HCT116 (cell line): ENCODE measurements around the gene MALSU1. TPM values are rescaled to one million over a fixed set of nuclear protein-coding genes. Genes with fewer than 3 reads are reported as not detected.

Source experiments
- ATAC-seq: fragments of 200-7000 bp; cut with Tn5 transposase; 2 replicates; pipeline ENCODE4 v1.9.1; 2020; ENCODE audit warnings: mild to moderate bottlenecking, moderate library complexity
- BruUV-seq: library from RNA; stranded (reverse); fragments of 400-500 nt; replicated peaks from 2 replicates; lab custom pipeline; 2021; lab: Mats Ljungman, UMichigan
- CTCF ChIA-PET: fragments of 300-600 bp; sonication (Branson Sonifier 250); formaldehyde crosslinking; loops from one replicate; lab custom pipeline; 2021; ENCODE audit warnings: antibody characterized with exemption; lab: Charles Lee
- POLR2A ChIA-PET: fragments of 300-600, 350-600 bp; sonication (Branson Sonifier 250); formaldehyde crosslinking; loops from one replicate; lab custom pipeline; 2021; ENCODE audit warnings: antibody characterized with exemption; lab: Charles Lee
- RAD21 ChIA-PET, 2 experiments: fragments of 300-600 bp; sonication (Branson Sonifier 250); formaldehyde crosslinking; loops; one replicate each; lab custom pipeline; 2023; ENCODE audit warnings: low total read pairs in 2 of 2; ENCODE audit not compliant: uncharacterized antibody in 2 of 2, unreplicated experiment in 2 of 2, low non-redundant PET in 1 of 2; lab: Charles Lee
- DNase-seq: peaks from one replicate; pipeline ENCODE4 v3.0.0-alpha.2; 2010; ENCODE audit warnings: low read depth, low spot score
- H2AFZ ChIP-seq: fragments of 200-600 bp; shearing (Covaris generic), sonication (generic); 2 replicates; pipeline ENCODE4 v1.6.1; 2017; ENCODE audit warnings: low read depth, mixed run types, mixed read lengths, antibody characterized with exemption, low read length; ENCODE audit not compliant: poor library complexity, severe bottlenecking
- H3K27ac ChIP-seq: 2 replicates; pipeline ENCODE4 v1.5.1; 2012; ENCODE audit warnings: low read depth, low read length
- H3K27me3 ChIP-seq: fragments of 200-600 bp; sonication (generic); 2 replicates; pipeline ENCODE4 v1.6.1; 2016; ENCODE audit warnings: mixed run types, low read length, mixed read lengths; ENCODE audit not compliant: insufficient read depth
- H3K36me3 ChIP-seq, 2 experiments: fragments of 200-500 bp in 1 of 2; fragments of 200-600 bp in 1 of 2; sonication (Bioruptor generic) in 1 of 2; sonication (generic) in 1 of 2; 2 replicates each; pipeline versions ENCODE4 v1.5.1 to v1.6.1; 2014 to 2016; ENCODE audit warnings: low read length in 2 of 2, inconsistent platforms in 1 of 2, mixed read lengths in 1 of 2, mixed run types in 1 of 2; ENCODE audit not compliant: insufficient read depth in 2 of 2, control insufficient read depth in 1 of 2
- H3K4me1 ChIP-seq, 2 experiments: fragments of 200-600 bp in 1 of 2; sonication (generic) in 1 of 2; 2 replicates each; pipeline versions ENCODE4 v1.5.1 to v1.6.1; 2012 to 2017; ENCODE audit warnings: low read length in 2 of 2, inconsistent platforms in 1 of 2, mild to moderate bottlenecking in 1 of 2, mixed read lengths in 1 of 2, mixed run types in 1 of 2, moderate library complexity in 1 of 2; ENCODE audit not compliant: insufficient read depth in 2 of 2, control insufficient read depth in 1 of 2
- H3K4me2 ChIP-seq: fragments of 200-600 bp; sonication (generic); 2 replicates; pipeline ENCODE4 v1.6.1; 2017; ENCODE audit warnings: mixed run types, low read length, mixed read lengths
- H3K4me3 ChIP-seq, 2 experiments: fragments of 200-600 bp in 1 of 2; sonication (generic) in 1 of 2; replicated peaks in 1 of 2; 2 replicates each; pipeline ENCODE4 v1.5.1; 2011 to 2016; ENCODE audit warnings: low read length in 2 of 2, control low read depth in 1 of 2, low read depth in 1 of 2, mild to moderate bottlenecking in 1 of 2, mixed read lengths in 1 of 2, mixed run types in 1 of 2
- H3K79me2 ChIP-seq: fragments of 200-600 bp; sonication (generic); 2 replicates; pipeline ENCODE4 v1.6.1; 2017; ENCODE audit warnings: mild to moderate bottlenecking, mixed run types, low read length, moderate library complexity, mixed read lengths; ENCODE audit not compliant: insufficient read depth
- H3K9ac ChIP-seq: fragments of 200-600 bp; sonication (generic); 2 replicates; pipeline ENCODE4 v1.6.1; 2016; ENCODE audit warnings: low read length, mixed read lengths
- H3K9me2 ChIP-seq: fragments of 200-600 bp; sonication (generic), shearing (Covaris generic); 2 replicates; pipeline ENCODE4 v1.6.1; 2017; ENCODE audit warnings: mixed run types, mild to moderate bottlenecking, moderate library complexity; ENCODE audit not compliant: insufficient read depth
- H3K9me3 ChIP-seq, 2 experiments: fragments of 200-500 bp in 1 of 2; fragments of 200-600 bp in 1 of 2; sonication (Bioruptor generic) in 1 of 2; sonication (generic) in 1 of 2; 2 replicates each; pipeline ENCODE4 v1.6.1; 2014 to 2017; ENCODE audit warnings: low read length in 2 of 2, mixed read lengths in 2 of 2, inconsistent platforms in 1 of 2, low read depth in 1 of 2, mild to moderate bottlenecking in 1 of 2, mixed run types in 1 of 2, moderate library complexity in 1 of 2; ENCODE audit not compliant: control insufficient read depth in 1 of 2, insufficient read depth in 1 of 2
- H4K20me1 ChIP-seq: fragments of 200-600 bp; sonication (generic), shearing (Covaris generic); 2 replicates; pipeline ENCODE4 v1.6.1; 2017; ENCODE audit warnings: mixed run types, mild to moderate bottlenecking, moderate library complexity; ENCODE audit not compliant: insufficient read depth
- ATF3 ChIP-seq: IDR thresholded peaks from 2 replicates; pipeline ENCODE4 v1.6.1; 2012
- CTCF ChIP-seq, 3 experiments: fragments of 200-600 bp in 1 of 3; sonication (generic) in 1 of 3; IDR thresholded peaks in 2 of 3; conservative IDR thresholded peaks in 1 of 3; 2 replicates each; pipeline ENCODE4 v1.5.1; 2012 to 2017; ENCODE audit warnings: low read depth in 2 of 3, low read length in 2 of 3, antibody characterized with exemption in 1 of 3, borderline replicate concordance in 1 of 3, control low read depth in 1 of 3, mild to moderate bottlenecking in 1 of 3, mixed read lengths in 1 of 3, mixed run types in 1 of 3, moderate library complexity in 1 of 3; ENCODE audit not compliant: insufficient read depth in 1 of 3
- EGR1 ChIP-seq: IDR thresholded peaks from 2 replicates; pipeline ENCODE4 v1.6.1; 2012; ENCODE audit warnings: low read depth
- ELF1 ChIP-seq: IDR thresholded peaks from 2 replicates; pipeline ENCODE4 v1.6.1; 2012; ENCODE audit warnings: low read depth, borderline replicate concordance
- EZH2 ChIP-seq: fragments of 200-600 bp; sonication (generic); IDR thresholded peaks from 2 replicates; pipeline ENCODE4 v1.6.1; 2017; ENCODE audit warnings: antibody characterized with exemption, mixed run types
- EZH2phosphoT487 ChIP-seq: fragments of 200-600 bp; IDR thresholded peaks from 2 replicates; pipeline ENCODE4 v1.6.1; 2018; ENCODE audit warnings: antibody characterized with exemption, borderline replicate concordance
- FOSL1 ChIP-seq: IDR thresholded peaks from 2 replicates; pipeline ENCODE4 v1.6.1; 2012; ENCODE audit warnings: low read depth
- MAX ChIP-seq: IDR thresholded peaks from 2 replicates; pipeline ENCODE4 v1.6.1; 2012
- POLR2A ChIP-seq: IDR thresholded peaks from 2 replicates; pipeline ENCODE4 v1.7.0; 2011; ENCODE audit warnings: borderline replicate concordance; ENCODE audit not compliant: insufficient read depth, insufficient read length; ENCODE audit errors: extremely low read depth
- POLR2AphosphoS5 ChIP-seq: IDR thresholded peaks from 2 replicates; pipeline ENCODE4 v1.6.1; 2011; ENCODE audit warnings: mild to moderate bottlenecking, low read depth, low read length, moderate library complexity
- RAD21 ChIP-seq: IDR thresholded peaks from 2 replicates; pipeline ENCODE4 v1.6.1; 2012; ENCODE audit warnings: low read depth, mild to moderate bottlenecking
- REST ChIP-seq: IDR thresholded peaks from 2 replicates; pipeline ENCODE4 v1.6.1; 2012; ENCODE audit warnings: low read depth
- SIN3A ChIP-seq: IDR thresholded peaks from 2 replicates; pipeline ENCODE4 v1.6.1; 2012; ENCODE audit warnings: low read depth
- SP1 ChIP-seq: IDR thresholded peaks from 2 replicates; pipeline ENCODE4 v1.6.1; 2012; ENCODE audit warnings: low read depth
- TCF7L2 ChIP-seq: IDR thresholded peaks from 2 replicates; pipeline ENCODE4 v1.7.0; 2011; ENCODE audit warnings: borderline replicate concordance, inconsistent platforms; ENCODE audit not compliant: insufficient read depth, insufficient read length; ENCODE audit errors: extremely low read depth
- YY1 ChIP-seq: IDR thresholded peaks from 2 replicates; pipeline ENCODE4 v1.6.1; 2011; ENCODE audit warnings: low read length, low read depth, moderate library complexity, mild to moderate bottlenecking; ENCODE audit not compliant: insufficient replicate concordance; ENCODE audit errors: extremely low read depth
- ZFX ChIP-seq: fragments of 450-650 bp; IDR thresholded peaks from 2 replicates; pipeline ENCODE4 v1.6.1; 2017
- intact Hi-C: fragments of 100-400 bp; cut with micrococcal nuclease; formaldehyde crosslinking; loops from 2 replicates; pipeline ENCODE4 v1.10.0; 2022
- total RNA-seq: library from RNA; stranded (reverse); gene quantifications from one replicate; pipeline ENCODE4 v1.2.1, GENCODE V29; 2021; ENCODE audit not compliant: unreplicated experiment

MALSU1 gene
- total RNA-seq, 1 experiment from 2014 or later, result 105 TPM

- no peak for TF ChIP-seq CTCF (IDR thresholded peaks at IDR 0.05 in 2 of 3, conservative IDR thresholded peaks at IDR 0.05 in 1 of 3; ENCODE audit: borderline replicate concordance in 1 of 3, insufficient read depth in 1 of 3, low read depth in 2 of 3, low read length in 2 of 3)
Observed at GRCh38 chr7:23356168-23356567, 57.0 kb downstream of the MALSU1 start (continued).

DNA sequence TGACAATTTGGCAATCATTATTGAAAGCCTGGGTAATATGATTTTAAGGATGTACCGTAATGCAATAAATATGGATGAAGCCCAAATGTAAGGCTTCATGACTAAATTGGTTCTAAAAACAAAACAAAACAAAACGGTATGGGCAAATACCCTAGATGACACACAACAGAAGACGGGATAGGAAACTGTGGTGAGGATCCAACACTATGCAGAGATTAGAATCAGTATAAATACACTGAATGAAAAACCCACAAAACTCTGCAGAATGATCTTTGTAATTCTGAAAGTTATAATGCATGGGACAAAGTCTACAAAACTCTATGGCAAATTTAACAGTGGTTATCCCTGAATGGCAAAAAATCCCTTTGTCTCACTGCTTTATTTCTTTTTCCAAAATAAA is 57.6 kb downstream of the MALSU1 start:
- Histone ChIP-seq H3K4me3 (no peak overlapping the region), H3K27ac (peak overlapping the region; percentile 64; the same call in 1 of the 2 replicates), H3K27me3 (no peaks in the 10 kb centered on the region), H3K9ac (no peak overlapping the region), H3K4me1 (peaks cover 75 to 79% of the 10 kb centered on the region in 2 experiments), H4K20me1 (no peaks in the 10 kb centered on the region), H3K36me3 (no peaks in the 10 kb centered on the region), H3K9me2 (no peaks in the 10 kb centered on the region), H3K79me2 (peaks cover 42% of the 10 kb centered on the region), H3K9me3 (no peaks in the 10 kb centered on the region), H3K4me2 (no peak overlapping the region), H2AFZ (no peak overlapping the region)
- ChIA-PET CTCF (interaction anchor here (1.8 kb wide), 1 partner anchor 190 kb away, joined by 9 read pairs; no protein-coding TSS in a partner anchor), RAD21 (no interaction called here), POLR2A (no interaction called here)
- no TSS peak for BruUV-seq
- intact Hi-C loops, result loop anchor here (2.0 to 5.0 kb wide), 3 partner anchors 84 to 191 kb away; no protein-coding TSS in a partner anchor
- ATAC-seq (no peak), DNase-seq (no peak)
- TF ChIP-seq ELF1 (no peak), EGR1 (no peak), ZFX (no peak), POLR2A (no peak), SIN3A (no peak), EZH2phosphoT487 (no peak), FOSL1 (no peak), ATF3 (no peak), POLR2AphosphoS5 (no peak), SP1 (no peak), RAD21 (no peak), EZH2 (no peak), CTCF (IDR thresholded peaks at IDR 0.05 in 2 of 3, conservative IDR thresholded peaks at IDR 0.05 in 1 of 3; ENCODE audit: borderline replicate concordance in 1 of 3, insufficient read depth in 1 of 3, low read depth in 2 of 3, low read length in 2 of 3) (no peak), TCF7L2 (no peak), REST (no peak), MAX (no peak), YY1 (no peak)
